Spleen (tissue), 3 donors: Measurements from ENCODE around the gene GGN.

Source experiments
- POLR2A ChIP-seq, 3 donors: fragments of 450-650 bp; IDR thresholded peaks; one replicate each; pipeline ENCODE4 v1.5.1; 2017; ENCODE audit warnings: antibody characterized with exemption in 3 of 3, mild to moderate bottlenecking in 1 of 3
- POLR2AphosphoS5 ChIP-seq, 3 donors: sonication (generic); formaldehyde crosslinking; IDR thresholded peaks; one replicate each; pipeline ENCODE4 v1.5.1; 2017; ENCODE audit warnings: antibody characterized with exemption in 3 of 3

DNA sequence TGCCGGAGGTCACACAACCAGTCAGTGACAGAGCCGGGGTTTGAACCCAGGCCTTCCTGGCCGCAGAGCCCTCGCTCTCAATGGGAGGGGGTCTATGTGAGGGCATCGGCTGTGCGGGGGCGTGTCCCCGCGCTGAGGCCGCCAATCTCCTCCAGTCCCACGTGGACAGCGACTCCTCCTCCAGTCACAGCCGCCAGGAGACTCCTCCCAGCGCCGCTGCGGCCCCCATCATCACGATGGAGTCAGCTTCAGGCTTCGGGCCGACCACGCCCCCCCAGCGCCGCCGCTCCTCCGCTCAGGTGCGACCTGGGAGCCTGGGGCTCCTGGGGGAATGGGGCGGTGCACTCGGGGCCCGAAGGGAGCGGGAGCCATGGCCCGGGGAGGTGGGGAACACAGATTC lies 6.7 kb upstream of the GGN start:
- TF ChIP-seq POLR2A (IDR thresholded peaks at IDR 0.05) (no peak), POLR2AphosphoS5 (IDR thresholded peaks at IDR 0.05) (peak in 1 of 3 donors; percentile 20)
